NT2/D1 (cell line): ENCODE data around the gene BMPR1A.

ENCODE experiments used
- SUZ12 ChIP-seq: IDR thresholded peaks from 2 replicates; pipeline ENCODE4 v1.6.1; 2011; ENCODE audit not compliant: insufficient read length, insufficient read depth; ENCODE audit errors: extremely low read depth
- YY1 ChIP-seq: IDR thresholded peaks from 2 replicates; pipeline ENCODE4 v1.6.1; 2011; ENCODE audit not compliant: insufficient read length, insufficient read depth

GRCh38 chr10:86749854-86750253, 6.6 kb upstream of the BMPR1A start:
- no peak for TF ChIP-seq SUZ12
- no peak for TF ChIP-seq YY1
